ENCODE measurements around the gene SDHA.

DNA sequence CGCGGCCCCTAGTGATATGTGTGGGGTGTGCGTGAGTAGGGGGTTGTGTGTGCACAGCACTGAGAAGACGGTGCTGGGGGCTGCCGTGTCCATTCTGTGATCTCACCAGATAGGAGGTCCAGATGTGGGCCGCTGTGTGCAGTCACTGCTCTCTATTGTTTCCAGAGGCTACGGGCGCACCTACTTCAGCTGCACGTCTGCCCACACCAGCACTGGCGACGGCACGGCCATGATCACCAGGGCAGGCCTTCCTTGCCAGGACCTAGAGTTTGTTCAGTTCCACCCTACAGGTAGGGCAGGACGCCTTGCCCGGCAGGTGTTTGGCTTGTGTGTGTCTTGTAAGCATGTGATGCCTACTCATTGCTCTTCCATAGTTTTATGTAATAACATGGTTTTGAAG, 12.6 kb downstream of the SDHA start:
- TF ChIP-seq, protein P1, sequence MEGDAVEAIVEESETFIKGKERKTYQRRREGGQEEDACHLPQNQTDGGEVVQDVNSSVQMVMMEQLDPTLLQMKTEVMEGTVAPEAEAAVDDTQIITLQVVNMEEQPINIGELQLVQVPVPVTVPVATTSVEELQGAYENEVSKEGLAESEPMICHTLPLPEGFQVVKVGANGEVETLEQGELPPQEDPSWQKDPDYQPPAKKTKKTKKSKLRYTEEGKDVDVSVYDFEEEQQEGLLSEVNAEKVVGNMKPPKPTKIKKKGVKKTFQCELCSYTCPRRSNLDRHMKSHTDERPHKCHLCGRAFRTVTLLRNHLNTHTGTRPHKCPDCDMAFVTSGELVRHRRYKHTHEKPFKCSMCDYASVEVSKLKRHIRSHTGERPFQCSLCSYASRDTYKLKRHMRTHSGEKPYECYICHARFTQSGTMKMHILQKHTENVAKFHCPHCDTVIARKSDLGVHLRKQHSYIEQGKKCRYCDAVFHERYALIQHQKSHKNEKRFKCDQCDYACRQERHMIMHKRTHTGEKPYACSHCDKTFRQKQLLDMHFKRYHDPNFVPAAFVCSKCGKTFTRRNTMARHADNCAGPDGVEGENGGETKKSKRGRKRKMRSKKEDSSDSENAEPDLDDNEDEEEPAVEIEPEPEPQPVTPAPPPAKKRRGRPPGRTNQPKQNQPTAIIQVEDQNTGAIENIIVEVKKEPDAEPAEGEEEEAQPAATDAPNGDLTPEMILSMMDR (IDR thresholded peaks at IDR 0.05): no peak
- TF ChIP-seq ZFX (IDR thresholded peaks at IDR 0.05; ENCODE audit: borderline replicate concordance): no peak

Data from 22Rv1 (cell line).